ENCODE results near the gene FPGS. TPM values are rescaled to one million over a fixed set of nuclear protein-coding genes. Genes with fewer than 3 reads are reported as not detected.

Gene FPGS
- total RNA-seq, 1 donor = 77.7 TPM

DNA sequence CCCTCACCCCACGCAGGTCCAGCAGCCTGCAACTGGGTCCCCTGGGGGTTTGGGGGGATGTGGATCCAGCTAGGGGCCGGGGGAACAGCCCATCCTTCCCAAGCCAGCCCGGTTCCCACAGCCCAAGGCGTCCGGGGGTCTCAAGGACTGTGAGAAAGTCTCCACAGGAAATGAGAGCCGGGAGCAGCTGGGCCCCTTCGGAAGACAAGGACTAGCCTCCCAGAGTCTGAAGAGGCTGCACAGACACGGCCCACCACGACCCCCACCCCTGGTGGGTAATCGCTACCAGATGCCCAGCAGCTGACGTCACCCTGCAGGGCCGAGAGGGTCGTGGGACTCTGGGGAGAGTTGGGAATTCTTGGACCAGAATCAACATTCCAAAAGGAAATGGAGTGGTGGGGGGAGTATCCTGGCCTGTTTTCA is 34.8 kb upstream of the FPGS start:
- DNase-seq (ENCODE audit: low read depth) = peak; percentile 49

DNA sequence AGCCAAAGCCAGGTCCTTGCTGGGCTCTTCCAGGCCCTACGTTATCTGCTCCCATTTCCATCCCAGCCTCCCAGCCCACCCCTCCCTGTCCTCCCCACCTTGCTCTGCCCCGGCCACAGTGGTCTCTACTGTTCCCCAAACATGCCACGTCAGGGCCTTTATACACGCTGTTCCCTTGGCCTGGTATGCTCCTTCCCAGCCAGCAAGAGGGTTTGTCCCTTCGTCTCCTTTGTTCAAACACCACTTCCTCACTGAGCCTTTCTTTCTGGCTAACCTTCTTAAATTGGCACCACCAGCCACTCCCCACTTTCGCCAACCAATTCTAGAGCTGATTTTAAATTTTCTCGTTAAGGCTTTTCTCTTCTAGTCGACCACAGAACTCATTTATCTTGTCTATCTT is 34.0 kb upstream of the FPGS start:
- H3K4me3 ChIP-seq (ENCODE audit: low read depth, low read length) = no peak overlapping the region
- no peak for DNase-seq (ENCODE audit: low read depth)
- TF ChIP-seq, protein P1, sequence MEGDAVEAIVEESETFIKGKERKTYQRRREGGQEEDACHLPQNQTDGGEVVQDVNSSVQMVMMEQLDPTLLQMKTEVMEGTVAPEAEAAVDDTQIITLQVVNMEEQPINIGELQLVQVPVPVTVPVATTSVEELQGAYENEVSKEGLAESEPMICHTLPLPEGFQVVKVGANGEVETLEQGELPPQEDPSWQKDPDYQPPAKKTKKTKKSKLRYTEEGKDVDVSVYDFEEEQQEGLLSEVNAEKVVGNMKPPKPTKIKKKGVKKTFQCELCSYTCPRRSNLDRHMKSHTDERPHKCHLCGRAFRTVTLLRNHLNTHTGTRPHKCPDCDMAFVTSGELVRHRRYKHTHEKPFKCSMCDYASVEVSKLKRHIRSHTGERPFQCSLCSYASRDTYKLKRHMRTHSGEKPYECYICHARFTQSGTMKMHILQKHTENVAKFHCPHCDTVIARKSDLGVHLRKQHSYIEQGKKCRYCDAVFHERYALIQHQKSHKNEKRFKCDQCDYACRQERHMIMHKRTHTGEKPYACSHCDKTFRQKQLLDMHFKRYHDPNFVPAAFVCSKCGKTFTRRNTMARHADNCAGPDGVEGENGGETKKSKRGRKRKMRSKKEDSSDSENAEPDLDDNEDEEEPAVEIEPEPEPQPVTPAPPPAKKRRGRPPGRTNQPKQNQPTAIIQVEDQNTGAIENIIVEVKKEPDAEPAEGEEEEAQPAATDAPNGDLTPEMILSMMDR (IDR thresholded peaks at IDR 0.05; ENCODE audit: insufficient read depth, low read depth, low read length) = no peak

More for the DNA sequence above, 34.8 kb upstream of the FPGS start:
- TF ChIP-seq, protein P1 (IDR thresholded peaks at IDR 0.05; ENCODE audit: insufficient read depth, low read depth, low read length) = no peak
- H3K4me3 ChIP-seq (ENCODE audit: low read depth, low read length) = no peak overlapping the region

DNA sequence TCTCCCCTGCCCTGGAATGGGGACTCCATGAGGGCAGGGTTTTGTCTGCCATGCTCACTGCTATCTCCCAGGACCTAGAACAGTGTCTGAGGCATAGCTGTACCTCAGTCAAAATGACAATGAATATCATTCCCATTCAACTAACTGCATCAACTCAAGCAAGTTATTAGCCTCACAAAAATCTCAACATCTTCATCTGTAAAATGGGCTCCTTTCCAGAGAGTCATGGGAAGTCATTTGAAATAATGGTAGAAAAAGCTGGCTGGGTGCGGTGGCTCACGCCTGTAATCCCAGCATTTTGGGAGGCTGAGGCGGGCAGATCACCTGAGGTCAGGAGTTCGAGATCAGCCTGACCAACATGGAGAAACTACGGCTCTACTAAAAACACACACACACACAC is 33.6 kb upstream of the FPGS start:
- H3K4me3 ChIP-seq (ENCODE audit: low read depth, low read length) = no peak overlapping the region
- TF ChIP-seq, protein P1 (IDR thresholded peaks at IDR 0.05; ENCODE audit: insufficient read depth, low read depth, low read length) = no peak
- DNase-seq (ENCODE audit: low read depth) = no peak

DNA sequence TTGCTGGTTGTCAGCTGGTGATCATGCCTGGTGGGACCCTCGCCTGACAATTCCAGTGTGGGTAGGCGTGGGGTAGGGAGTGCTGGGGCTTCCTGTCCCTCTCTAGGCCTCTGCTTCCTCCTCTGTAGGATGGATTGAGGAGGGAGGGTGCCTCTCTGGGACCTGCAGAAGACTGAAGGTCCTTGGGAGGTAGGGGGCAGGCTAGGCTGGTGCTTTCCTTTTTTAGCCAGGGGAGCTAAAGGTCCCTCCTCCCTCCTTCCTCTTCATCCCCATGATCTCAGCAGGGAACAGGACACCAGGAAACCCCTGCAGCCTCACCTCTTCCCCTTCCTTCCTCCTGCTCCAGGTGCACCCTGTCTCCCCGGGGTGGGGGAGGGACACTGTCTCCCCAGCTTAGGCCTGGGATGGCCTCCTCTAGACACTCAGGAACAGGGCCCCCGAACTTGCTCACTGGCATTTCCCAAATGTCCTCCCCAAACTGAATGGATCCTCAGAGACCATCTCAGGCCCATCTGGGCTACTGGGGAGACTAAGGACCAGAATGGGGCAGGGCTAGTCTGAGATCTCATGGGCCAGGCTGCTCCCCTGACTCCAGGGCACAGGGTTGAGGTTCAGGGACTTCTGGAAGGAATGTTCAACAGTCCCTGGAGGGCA is 32.6 kb upstream of the FPGS start:
- no peak for DNase-seq (ENCODE audit: low read depth)
- no peak overlapping the region for H3K4me3 ChIP-seq (ENCODE audit: low read depth, low read length)
- TF ChIP-seq, protein P1 (IDR thresholded peaks at IDR 0.05; ENCODE audit: insufficient read depth, low read depth, low read length) = no peak

DNA sequence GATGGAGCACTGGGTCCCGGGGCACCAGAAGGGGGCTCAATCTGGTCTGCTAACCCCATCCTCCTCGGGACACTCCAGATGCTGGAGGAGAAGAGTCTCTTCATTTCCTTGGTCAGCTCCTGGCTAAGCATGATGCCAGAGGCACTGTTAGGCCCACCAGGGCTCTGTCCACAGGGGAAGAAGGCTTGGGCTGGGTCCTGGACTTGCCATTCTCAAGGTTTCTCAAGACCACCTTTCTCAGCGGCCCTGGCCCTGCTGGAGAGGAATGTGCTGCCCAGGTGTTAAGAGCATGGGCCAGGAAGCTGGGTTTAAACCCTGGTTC is 32.1 kb upstream of the FPGS start:
- DNase-seq (ENCODE audit: low read depth) = no peak
- TF ChIP-seq, protein P1 (IDR thresholded peaks at IDR 0.05; ENCODE audit: insufficient read depth, low read depth, low read length) = no peak
- H3K4me3 ChIP-seq (ENCODE audit: low read depth, low read length) = no peak overlapping the region

DNA sequence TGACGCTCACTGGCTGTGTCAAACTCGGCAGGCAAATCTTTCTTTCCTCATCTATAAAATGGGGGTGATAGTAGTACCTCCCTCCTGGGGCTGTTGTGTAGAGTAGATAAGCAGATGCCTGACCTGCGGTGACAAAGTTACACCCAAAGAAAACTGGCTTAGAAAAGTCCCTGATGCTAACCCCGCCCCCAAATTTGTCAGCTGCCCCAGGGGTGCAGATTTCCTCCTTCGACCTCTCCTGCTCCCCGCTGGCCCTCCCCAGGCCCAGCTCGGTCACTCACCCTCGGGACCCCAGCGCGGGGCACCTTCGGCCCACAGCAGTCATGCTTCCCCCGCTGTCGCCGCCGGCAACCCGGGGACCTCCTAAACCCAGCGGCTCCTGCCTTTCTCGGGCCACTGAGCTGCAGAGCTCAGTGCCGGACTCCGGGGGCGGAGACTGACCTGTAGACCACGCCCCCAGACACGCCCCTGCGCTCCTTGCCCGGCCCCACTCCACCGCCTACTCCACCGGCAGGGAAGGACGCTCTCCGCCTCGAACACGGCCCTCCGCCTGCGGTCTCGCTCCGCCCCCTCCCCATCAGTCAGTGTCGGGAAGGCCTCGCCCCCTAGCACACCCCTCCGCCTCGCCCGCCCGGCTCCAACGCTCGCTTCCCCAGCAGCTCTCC is 31.6 kb upstream of the FPGS start:
- peak; percentile 98 for DNase-seq (ENCODE audit: low read depth)
- peak overlapping the region; percentile 59 for H3K4me3 ChIP-seq (ENCODE audit: low read depth, low read length)
- TF ChIP-seq, protein P1 (IDR thresholded peaks at IDR 0.05; ENCODE audit: insufficient read depth, low read depth, low read length) = no peak

Data from fibroblast of villous mesenchyme (primary cell).